ENCODE measurements around the gene PFAS.

Gene PFAS

DNA sequence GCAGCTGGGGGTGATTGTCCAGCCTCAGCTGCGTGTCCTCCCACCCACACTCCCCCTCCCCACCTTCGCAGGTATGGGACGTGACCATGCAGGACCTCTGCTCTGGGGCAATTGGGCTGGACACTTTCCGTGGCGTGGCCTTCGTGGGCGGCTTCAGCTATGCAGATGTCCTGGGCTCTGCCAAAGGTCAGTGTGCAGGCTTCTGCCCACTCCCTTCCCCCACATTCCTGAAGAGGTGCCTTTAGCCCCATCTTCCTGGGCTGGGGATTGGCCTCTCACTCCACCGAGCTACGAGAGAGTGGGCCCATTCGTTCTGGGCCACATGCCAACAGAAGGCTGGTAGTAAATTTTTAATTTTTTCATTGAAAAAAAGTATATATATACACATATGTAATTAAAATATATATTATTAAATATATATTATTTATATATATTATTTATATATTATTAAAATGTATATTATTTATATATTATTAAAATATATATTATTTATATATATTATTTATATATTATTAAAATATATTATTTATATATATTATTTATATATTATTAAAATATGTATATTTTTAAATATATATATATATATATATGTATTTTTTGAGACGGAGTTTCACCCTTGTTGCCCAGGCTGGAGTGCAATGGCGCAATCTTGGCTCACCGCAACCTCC is 18.5 kb downstream of the PFAS start:
- no peak for ATAC-seq

DNA sequence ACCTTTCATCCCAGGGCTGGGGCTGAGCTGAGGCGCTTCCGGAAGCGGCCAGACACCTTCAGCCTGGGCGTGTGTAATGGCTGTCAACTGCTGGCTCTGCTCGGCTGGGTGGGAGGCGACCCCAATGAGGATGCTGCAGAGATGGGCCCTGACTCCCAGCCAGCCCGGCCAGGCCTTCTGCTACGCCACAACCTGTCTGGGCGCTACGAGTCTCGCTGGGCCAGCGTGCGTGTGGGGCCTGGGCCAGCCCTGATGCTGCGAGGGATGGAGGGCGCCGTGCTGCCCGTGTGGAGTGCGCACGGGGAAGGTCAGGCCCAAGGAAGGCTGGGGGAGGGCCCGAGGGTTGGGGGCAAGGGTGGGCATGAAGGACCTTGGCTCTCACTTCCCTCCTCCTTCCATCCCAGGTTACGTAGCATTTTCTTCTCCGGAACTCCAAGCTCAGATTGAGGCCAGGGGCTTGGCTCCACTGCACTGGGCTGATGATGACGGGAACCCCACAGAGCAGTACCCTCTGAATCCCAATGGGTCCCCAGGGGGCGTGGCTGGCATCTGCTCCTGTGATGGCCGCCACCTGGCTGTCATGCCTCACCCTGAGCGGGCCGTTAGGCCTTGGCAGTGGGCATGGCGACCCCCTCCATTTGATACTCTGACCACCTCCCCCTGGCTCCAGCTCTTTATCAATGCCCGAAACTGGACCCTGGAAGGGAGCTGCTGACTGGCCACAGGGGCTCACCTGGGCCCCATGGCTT is 19.6 kb downstream of the PFAS start:
- ATAC-seq, result no peak

DNA sequence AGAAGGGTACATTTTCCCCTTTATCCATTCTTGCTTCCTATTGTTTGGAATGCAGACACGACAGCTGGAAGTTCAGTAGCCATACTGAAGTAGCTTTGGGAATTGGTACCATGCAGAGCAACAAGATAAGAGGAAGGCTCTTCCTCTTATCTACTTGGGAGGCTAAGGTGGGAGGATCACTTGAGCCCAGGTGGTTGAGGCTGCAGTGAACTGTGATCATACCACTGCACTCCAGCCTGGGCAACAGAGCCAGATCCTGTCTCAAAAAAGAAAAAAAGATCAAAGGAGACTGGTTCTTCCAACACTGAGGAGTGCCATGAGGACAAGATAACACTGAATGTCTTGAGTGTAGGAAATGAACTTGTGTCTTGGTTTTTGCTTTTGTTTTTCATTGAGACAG is 23.3 kb downstream of the PFAS start:
- no peak for ATAC-seq

DNA sequence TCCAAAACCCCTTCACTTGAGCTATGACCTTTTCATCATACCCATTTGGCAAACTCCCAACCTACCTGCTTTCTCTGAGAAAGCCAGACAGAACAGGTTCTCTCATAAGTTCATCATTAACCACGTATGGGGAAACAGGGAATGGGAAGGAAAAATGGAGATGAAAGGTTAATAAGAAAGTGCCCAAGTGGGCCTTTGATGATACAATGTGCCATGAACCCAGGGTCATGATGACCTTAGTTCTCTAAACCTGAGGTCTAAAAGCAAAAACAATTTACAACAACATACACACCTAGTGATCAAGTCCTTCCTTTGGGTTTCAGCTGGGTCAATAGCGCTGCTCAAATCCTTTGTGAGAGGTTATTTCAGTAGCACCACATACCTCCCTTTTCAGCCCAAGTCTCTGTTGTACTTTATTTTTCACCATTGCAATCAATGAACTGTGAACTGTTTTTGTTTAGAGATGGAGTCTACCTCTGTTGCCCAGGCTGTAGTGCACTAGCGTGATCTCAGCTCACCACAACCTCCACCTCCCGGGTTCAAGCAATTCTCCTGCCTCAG is 24.9 kb downstream of the PFAS start:
- ATAC-seq, result no peak

DNA sequence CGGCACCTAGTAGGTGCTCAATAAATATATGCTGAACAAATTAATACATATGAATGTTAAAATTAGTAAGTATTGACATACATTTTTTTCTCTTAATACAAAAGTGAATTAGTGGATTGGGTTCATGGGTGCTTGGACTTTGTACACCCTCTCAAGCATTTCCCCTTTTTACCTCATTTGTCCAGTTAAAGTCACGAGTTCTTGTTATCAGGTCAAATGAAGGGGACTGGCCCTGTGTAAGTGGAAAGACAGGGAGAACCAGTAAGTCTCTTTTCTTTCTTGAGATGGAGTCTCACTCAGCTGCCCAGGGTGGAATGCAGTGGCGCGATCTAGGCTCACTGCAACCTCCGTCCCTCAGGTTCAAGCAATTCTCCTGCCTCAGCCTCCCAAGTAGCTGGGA is 25.7 kb downstream of the PFAS start:
- ATAC-seq, result no peak

DNA sequence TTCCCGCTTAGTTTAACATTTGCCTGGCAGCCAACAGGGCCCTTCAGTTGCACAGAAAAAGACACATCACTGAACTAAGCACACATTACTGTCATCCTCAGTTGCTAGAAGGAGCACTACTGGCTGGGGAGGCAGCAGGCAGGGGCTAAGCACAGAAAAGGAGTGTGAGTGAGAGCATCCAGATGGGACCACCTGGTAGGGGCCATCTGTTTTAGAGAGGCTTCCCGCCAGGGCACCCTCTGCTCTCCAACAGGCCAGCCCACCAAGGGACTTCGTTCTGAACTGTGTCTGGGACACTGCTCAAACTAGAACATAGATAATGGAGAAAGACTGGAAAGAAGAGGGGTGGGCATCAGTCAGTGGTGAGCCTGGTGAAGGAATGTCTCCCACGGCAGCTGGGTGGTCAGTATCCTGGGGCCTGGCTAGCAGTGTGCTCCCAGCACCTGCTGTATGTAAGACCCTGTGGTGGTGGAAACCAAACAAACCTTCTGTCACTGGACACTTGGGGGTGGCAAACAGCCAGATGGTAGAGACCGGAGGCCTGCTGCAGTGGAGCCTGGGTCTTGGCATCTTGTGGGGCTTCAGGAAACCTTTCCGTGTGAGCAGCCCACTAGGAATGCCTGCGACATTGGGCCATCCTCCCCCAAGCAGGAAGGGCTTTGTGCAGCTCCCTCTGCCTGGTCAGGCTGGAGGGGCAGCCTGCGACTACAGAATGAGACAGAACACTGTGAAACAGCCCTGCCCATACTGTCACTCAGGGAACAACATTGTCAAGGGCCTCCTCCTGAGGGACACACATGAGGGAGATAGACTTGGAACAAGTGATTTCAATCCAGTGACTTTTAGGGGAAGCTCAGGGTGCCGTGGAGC is 26.6 kb downstream of the PFAS start:
- ATAC-seq, result no peak

DNA sequence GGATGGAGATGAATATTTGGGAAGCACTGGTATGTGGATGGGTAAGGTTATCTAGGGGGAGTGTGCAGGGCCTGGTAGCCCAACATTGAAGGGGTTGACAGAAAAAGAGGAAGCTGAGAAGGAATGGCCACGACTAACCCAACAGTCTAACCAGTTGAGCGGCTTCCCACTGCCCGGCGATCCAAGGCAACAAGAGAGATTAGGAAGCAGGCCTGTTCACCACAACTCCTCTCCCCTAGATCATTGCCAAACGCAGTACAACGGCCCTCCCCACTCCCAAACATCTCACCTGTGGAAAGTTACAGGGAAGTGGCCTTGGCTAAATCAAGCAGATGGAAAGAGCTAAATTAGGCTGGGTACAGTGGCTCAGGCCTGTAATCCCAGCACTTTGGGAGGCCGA is 28.2 kb downstream of the PFAS start:
- ATAC-seq, result no peak

DNA sequence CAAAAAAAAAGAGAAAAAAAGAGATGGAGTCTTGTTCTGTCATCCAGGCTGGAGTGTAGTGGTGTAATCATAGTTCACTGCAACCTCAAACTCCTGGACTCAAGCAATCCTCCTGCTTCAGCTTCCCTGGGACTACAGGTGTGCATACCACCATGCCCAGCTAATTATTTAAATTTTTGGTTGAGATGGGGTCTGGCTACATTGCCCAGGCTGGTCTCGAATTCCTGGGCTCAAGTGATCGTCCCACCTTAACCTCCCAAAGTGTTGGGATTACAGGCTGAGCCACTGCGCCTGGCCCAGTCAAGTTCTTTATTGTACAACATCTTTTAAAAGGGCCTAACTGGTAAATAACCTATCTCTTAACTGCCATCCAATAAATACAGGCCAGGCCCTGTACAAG is 33.3 kb downstream of the PFAS start:
- no peak for ATAC-seq

DNA sequence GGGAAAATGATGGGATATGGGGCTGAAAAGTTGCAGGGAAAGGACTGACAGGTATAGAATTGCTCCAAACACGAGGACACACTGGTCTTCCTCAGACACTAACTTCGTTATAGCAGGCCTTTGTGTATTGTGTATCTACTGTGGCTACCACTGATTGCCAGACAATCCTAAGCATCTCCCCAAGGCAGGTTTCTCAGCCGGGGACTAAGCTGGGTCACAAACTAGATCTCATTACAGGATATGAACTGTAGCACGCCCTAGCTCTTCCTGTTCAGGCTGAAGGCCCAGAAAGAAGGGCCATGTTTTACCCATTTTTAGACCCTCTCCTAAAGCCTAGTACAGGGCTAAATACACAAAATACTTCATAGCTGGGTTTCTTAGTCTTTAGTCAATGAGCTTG is 34.3 kb downstream of the PFAS start:
- ATAC-seq, result no peak

DNA sequence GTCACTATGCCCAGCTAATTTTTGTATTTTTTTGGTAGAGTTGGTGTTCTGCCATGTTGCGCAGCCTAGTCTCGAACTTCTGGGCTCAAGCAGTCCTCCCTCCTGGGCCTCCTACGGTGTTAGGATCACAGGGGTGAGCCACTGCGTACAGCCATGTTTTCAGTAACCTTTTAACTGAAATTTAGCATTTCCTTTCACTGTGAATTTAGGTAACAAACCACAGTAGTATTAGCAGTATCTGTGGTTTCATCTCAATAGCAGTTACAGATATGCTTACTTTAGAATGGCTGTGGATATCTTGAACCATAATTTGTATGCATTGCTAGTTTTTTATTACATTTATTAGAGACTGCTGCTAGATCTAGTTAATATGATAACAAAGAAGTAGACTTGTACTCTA is 35.0 kb downstream of the PFAS start:
- no peak for ATAC-seq

DNA sequence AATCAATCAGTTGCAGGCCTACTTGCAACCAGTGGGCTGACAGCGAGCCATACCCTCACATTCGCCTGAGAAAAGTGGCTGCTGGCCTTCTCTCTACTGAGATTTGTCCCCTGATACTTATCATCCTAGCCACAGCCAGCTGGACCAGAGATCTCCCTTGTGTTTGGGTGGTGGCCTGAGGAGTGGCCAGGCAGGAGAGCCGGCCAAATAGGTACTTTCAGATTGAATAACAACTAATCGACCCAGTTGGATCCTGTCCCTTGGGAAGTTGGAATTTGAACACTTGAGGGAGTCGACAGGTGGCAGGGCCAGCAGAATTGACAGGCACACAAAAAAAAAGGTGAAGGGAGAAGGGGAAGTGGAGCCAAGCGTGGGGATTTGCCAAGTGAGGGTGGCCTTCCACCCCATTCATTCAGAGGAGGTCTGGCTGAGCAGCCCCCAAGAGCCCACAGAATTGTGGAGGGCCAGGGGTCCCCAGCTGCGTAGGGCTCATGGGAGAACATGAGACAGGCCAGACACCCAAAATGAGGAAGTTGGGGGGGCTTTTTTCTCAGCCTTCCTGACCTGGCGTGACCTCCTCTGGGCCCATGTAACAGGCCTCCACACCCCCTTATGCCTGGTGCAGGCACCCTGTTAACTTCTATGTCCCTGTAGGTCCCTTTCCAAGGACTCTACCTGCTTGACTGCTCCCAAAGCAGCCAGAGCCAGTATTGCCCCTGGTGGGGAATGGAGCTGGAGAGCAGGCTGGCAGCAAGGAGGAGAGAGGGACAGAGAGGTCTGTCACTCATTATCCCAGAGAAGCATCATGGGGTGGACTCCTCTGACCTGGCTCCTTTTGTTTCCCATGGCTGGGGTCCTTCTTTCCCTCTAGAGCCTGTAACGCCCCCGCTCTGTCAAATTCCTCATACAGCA is 36.4 kb downstream of the PFAS start:
- no peak for ATAC-seq

DNA sequence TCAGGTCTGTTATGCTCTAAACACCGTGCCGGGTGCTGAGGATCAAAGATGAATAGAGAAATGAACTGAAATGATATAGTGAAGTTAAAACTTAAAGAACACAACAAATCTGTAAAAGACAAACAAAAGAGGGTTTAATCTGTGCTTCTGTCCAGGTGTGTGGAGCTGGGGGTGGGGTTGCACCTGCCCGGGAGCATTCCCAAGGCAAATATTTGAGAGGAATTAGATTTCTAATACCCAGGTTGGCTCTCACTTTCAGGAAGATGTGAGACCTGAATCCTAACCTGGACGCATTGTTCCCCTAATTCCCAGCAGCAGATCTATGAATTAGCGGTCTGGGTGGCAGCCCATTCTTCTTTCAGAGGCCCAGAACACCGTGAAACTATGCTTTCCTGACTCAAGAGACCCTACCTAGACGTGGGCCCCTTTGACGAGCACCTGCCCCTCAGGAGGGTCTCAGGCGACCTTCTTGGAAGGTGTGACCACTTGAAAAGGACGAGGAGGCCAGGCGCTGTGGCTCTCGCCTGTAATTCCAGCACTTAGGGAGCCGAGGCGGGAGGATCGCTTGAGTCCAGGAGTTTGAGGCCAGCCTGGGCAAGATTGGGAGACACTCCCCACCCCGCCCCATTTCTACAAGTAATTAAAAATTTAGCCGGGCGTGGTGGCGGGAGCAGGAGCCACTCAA is 38.7 kb downstream of the PFAS start:
- no peak for ATAC-seq

DNA sequence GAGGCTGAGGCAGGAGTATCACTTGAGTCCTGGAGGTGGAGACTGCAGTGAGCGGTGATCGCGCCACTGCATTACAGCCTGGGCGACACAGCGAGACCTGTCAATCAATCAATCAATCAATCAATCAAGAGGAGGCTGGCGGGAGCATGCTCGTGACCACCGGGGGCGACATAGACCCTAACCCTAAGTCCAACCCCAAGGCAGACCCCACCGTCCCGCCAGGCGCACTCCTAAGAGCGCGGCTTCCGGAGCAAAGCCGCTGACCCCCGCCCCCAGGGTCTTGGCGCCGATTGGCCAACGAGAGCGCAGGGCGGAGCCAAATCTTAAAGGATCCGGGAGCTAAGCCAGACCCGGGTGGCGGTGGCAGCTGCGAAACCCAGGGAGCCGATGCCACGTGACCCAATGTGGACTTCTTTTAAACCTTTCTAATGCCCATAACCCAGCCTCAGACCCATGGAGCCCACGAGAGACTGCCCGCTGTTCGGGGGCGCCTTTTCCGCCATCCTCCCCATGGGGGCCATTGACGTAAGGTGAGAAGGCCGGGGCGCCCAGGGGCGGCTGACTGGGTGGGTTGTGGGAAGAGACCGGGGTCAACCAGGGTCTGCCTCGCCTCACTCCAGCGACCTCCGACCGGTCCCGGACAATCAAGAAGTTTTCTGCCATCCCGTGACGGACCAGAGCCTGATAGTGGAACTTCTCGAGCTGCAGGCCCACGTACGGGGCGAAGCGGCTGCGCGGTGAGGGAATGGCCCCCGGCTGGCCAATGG is 39.4 kb downstream of the PFAS start, which contains the start of gene RANGRF:
RANGRF (plus strand) TSS at position 335 of the 767 bp plus-strand sequence; CDS start at position 454, 119 bp downstream.
- peak; percentile 90 to 92 for ATAC-seq

DNA sequence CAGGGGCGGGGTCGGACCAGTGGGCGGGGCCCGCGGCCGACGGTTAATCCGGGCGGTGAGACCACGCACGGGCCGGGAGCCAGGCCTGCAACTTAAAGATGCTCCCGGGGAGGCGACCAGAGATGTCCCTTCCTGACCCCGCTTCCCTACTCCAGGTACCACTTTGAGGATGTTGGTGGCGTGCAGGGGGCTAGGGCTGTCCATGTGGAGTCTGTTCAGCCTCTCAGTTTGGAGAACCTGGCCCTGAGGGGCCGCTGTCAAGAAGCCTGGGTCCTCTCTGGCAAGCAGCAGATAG is 40.0 kb downstream of the PFAS start:
- ATAC-seq, result no peak

DNA sequence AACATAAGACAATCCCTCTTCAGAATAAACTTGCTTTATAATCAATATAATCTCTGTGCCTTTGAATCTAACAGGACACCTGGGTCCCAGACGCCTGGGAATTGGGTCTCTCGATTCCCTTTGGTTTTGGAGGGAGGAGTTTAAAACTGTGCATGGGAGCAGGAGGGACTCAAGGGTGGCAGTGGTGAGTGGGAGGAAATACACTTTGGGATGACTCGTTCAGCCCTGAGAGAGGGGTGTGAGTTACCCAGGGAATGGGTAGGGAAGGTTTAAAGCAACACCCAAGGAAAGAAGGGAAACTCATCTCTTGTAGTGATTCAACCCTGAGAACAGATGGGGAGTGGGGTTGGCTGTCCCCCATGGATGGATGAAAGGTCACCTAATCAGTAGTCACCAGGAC is 41.0 kb downstream of the PFAS start:
- ATAC-seq, result no peak

DNA sequence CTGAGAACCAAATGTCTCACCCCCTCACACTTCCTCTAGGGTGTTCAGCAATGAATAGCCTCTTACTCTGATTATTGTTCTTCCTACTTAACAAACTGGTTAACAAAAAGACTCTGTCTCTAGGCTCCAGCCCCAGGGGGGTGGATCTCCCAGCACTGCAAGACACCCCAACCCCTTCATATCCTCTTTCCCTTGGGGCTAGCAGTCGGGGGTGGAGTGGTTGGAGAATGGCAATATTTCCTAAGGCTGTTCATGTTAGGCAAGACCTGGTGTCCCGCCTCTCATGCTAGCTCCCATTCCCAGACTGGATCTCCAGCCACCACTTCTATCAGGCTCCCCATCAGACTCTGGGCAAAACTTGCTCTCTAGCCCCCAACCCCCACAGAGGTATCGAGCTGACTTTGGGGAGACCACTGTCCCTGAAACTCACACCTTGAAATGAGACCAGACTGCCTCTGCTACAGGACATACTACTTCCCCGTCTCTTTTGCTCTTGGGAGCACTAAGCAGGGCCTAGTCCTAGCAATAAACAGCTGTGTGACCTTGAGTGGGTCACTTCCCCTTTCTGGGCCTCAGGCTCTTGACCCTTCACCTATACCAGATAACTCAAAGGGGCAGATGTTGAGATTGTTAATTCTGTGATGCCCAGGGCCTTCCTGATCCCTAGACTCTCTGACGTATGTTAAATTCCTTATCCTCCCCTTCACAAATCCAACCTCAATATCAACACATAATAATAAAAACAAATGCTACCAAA is 43.7 kb downstream of the PFAS start:
- no peak for ATAC-seq

DNA sequence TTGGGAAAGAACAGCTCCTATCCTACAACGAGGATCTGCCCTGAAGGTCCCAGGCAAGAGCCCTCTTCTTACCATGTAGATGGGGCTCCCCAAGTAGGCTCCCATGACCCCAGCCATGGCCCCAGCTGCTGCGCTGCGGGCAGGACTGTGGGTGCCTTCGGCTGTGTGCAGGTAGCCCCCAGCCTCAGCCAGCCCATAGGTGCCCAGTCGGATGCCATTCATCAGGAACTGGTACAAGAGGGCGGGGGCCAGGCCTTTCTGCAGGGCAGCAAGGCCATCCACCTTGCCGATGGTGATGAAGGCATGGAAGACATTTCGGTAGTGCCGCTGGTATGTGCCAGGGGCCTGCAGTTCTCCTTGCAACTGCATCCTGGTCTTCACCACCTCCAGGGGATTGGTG is 45.3 kb downstream of the PFAS start:
- ATAC-seq, result no peak

DNA sequence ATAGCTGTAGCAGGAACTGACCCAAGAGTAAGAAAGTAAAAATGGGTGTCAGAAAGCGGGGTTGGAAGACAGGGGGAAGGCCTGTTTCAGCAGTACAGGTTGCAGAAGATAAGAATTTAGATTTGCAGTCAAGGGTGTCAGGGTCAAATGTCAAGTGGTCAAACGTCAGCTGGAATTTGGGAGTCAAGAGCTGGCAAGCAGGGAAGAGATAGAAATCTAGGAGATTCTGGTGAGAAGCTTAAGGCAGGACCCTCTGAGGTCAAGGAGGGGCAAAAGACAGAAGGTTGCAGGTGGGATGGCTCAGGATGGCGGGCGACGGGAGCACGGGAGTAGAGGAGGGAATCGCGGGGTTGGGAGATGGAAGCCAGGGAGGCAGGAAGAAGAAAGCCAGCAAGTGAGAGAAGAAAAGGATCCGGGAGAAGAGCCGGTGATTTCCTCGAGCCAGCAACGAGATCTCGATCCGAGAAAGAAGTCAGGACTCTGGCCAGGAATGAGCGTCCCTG is 45.8 kb downstream of the PFAS start:
- ATAC-seq, result no peak

DNA sequence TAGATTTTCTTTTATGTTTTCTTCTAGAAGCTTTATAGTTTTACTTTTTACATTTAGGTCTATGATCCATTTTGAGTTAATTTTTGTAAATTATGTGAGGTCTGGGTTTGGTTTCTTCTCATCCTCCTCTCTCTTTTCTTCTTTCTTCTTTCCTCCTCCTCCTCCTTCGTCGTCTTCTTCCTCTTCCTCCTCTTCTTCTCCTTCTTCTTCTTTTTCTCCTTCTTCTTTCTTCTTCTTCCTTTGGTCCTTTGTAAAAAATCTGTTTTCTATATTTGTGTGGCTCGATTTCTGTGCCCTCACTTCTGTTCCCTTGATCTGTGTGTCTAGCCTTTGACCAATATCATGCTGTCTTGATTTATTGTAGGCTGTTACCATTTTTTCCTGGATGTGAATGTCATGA is 51.1 kb downstream of the PFAS start:
- no peak for ATAC-seq
